Thyroid gland (tissue), 4 donors: ENCODE results near the gene SLC26A4. TPM values are rescaled to one million over a fixed set of nuclear protein-coding genes. Genes with fewer than 3 reads are reported as not detected.

Experiments
- DNase-seq, 2 donors: peaks; one replicate each; pipeline ENCODE4 v3.0.0-alpha.2; 2019
- H3K27ac ChIP-seq, 3 donors: fragments of 200-600 bp; sonication (generic); 1 replicate in 2 of 3; 2 replicates in 1 of 3; pipeline ENCODE4 v1.5.1; 2016 to 2019; ENCODE audit warnings: mild to moderate bottlenecking in 1 of 3, moderate library complexity in 1 of 3
- H3K27me3 ChIP-seq: fragments of 200-600 bp; sonication (generic); one replicate; pipeline ENCODE4 v1.5.1; 2019
- H3K36me3 ChIP-seq, 2 donors: fragments of 200-600 bp; sonication (generic); one replicate each; pipeline ENCODE4 v1.5.1; 2016 to 2019
- H3K4me1 ChIP-seq, 2 donors: fragments of 200-600 bp; sonication (generic); one replicate each; pipeline ENCODE4 v1.5.1; 2017 to 2019
- H3K4me3 ChIP-seq, 3 donors: fragments of 200-600 bp; sonication (generic); replicated peaks in 1 of 3; 1 replicate in 2 of 3; 2 replicates in 1 of 3; pipeline ENCODE4 v1.5.1; 2016; ENCODE audit warnings: mild to moderate bottlenecking in 1 of 3
- H3K9me3 ChIP-seq: fragments of 200-600 bp; sonication (generic); one replicate; pipeline ENCODE4 v1.5.1; 2017
- CTCF ChIP-seq, 6 experiments: fragments of 200-600 bp in 3 of 6; fragments of 450-650 bp in 3 of 6; sonication (generic) in 3 of 6; IDR thresholded peaks; one replicate each; pipeline ENCODE4 v1.5.1; 2016 to 2019; ENCODE audit warnings: antibody characterized with exemption in 6 of 6, mild to moderate bottlenecking in 2 of 6, inconsistent platforms in 1 of 6, moderate library complexity in 1 of 6
- POLR2A ChIP-seq, 2 donors: fragments of 450-650 bp; IDR thresholded peaks; one replicate each; pipeline ENCODE4 v1.6.1; 2017; ENCODE audit warnings: antibody characterized with exemption in 2 of 2, mild to moderate bottlenecking in 2 of 2, moderate library complexity in 1 of 2
- WGBS, 2 donors: methylation state at CpG; one replicate each; pipeline ENCODE4 v1.1.5; 2017; 5-methylcytosine and 5-hydroxymethylcytosine counted together
- intact Hi-C: fragments of 100-400 bp; cut with DNase I; formaldehyde crosslinking; loops from one replicate; pipeline ENCODE4 v1.15.1; 2023
- total RNA-seq, 4 donors: library from RNA; depleted of rRNA; stranded (reverse); fragments of >200 nt; gene quantifications; one replicate each; pipeline ENCODE4 v1.2.3, GENCODE V29; 2016

The SLC26A4 gene
- total RNA-seq, 4 donors from 2014 or later = 193 to 299 (median 254) TPM

GRCh38 chr7:107666790-107667189 is 6.2 kb downstream of the SLC26A4 start:
- WGBS, 2 donors = 93 to 96% methylated on average over 1 of the region's 1 CpG
- Histone ChIP-seq H3K4me3 (no peak overlapping the region), H3K4me1 (peaks cover 17 to 36% of the 10 kb centered on the region in 2 donors), H3K36me3 (no peaks in the 10 kb centered on the region), H3K9me3 (no peaks in the 10 kb centered on the region), H3K27me3 (no peaks in the 10 kb centered on the region), H3K27ac (peak overlapping the region; percentile 27 to 69 (median 47))
- DNase-seq = no peak
- intact Hi-C loops = no loop called here
- no peak for TF ChIP-seq CTCF (IDR thresholded peaks at IDR 0.05)
- no peak for TF ChIP-seq POLR2A (IDR thresholded peaks at IDR 0.05)

GRCh38 chr7:107667341-107667740 is 6.7 kb downstream of the SLC26A4 start:
- TF ChIP-seq POLR2A (IDR thresholded peaks at IDR 0.05) (no peak), CTCF (IDR thresholded peaks at IDR 0.05) (no peak)
- Histone ChIP-seq H3K27me3 (no peaks in the 10 kb centered on the region), H3K4me3 (no peak overlapping the region), H3K9me3 (no peaks in the 10 kb centered on the region), H3K4me1 (peaks cover 17 to 36% of the 10 kb centered on the region in 2 donors), H3K27ac (peak overlapping the region; percentile 27 to 69 (median 47)), H3K36me3 (no peaks in the 10 kb centered on the region)
- peak in 1 of 2 donors; percentile 29 for DNase-seq
- WGBS, 2 donors = 79 to 81% methylated on average over 3 of the region's 3 CpGs
- intact Hi-C loops = no loop called here

GRCh38 chr7:107668296-107668695 is 7.7 kb downstream of the SLC26A4 start:
- peaks cover 12 to 29% of the 10 kb centered on the region in 2 donors for H3K4me1 ChIP-seq
- no peaks in the 10 kb centered on the region for H3K36me3 ChIP-seq
- whole genome bisulfite sequencing, 2 donors = 76 to 81% methylated on average over 4 of the region's 4 CpGs
- TF ChIP-seq POLR2A (IDR thresholded peaks at IDR 0.05) = no peak
- no peak for TF ChIP-seq CTCF (IDR thresholded peaks at IDR 0.05)
- H3K9me3 ChIP-seq = no peaks in the 10 kb centered on the region
- DNase-seq = no peak
- no peak overlapping the region for H3K4me3 ChIP-seq
- H3K27ac ChIP-seq = peak overlapping the region; percentile 14 to 69 (median 47)
- intact Hi-C loops = no loop called here
- H3K27me3 ChIP-seq = no peaks in the 10 kb centered on the region

- Histone ChIP-seq H3K4me3 (no peak overlapping the region), H3K27me3 (no peaks in the 10 kb centered on the region), H3K27ac (no peak overlapping the region), H3K4me1 (peaks cover 2 to 11% of the 10 kb centered on the region in 2 donors), H3K36me3 (peaks cover 5 to 25% of the 10 kb centered on the region in 2 donors), H3K9me3 (no peaks in the 10 kb centered on the region)
- intact Hi-C loops = no loop called here
- TF ChIP-seq POLR2A (IDR thresholded peaks at IDR 0.05) (no peak), CTCF (IDR thresholded peaks at IDR 0.05) (no peak)
- WGBS, 2 donors = 93 to 97% methylated on average over 3 of the region's 3 CpGs
- no peak for DNase-seq
Measured at GRCh38 chr7:107672183-107672582, 11.6 kb downstream of the SLC26A4 start.

GRCh38 chr7:107676249-107676648 is 15.6 kb downstream of the SLC26A4 start:
- Histone ChIP-seq H3K4me1 (no peaks in the 10 kb centered on the region), H3K27ac (no peak overlapping the region), H3K9me3 (no peaks in the 10 kb centered on the region), H3K36me3 (peaks cover 5 to 25% of the 10 kb centered on the region in 2 donors), H3K4me3 (no peak overlapping the region), H3K27me3 (no peaks in the 10 kb centered on the region)
- intact Hi-C loops = no loop called here
- DNase-seq = no peak
- WGBS, 2 donors = 87 to 88% methylated on average over 2 of the region's 2 CpGs
- TF ChIP-seq CTCF (IDR thresholded peaks at IDR 0.05) (no peak), POLR2A (IDR thresholded peaks at IDR 0.05) (no peak)
